Stimulated activated CD8-positive, alpha-beta memory T cell treated with anti-CD3 and anti-CD28 coated beads, Interleukin-7, amount 100 ng/mL, for 4 hours (primary cell): ENCODE data around the gene TAS2R14.

Experiments
- DNase-seq, 2 donors: peaks; one replicate each; pipeline ENCODE4 v3.0.0-alpha.2; 2020; ENCODE audit warnings: low read depth in 2 of 2

Gene TAS2R14, protein sequence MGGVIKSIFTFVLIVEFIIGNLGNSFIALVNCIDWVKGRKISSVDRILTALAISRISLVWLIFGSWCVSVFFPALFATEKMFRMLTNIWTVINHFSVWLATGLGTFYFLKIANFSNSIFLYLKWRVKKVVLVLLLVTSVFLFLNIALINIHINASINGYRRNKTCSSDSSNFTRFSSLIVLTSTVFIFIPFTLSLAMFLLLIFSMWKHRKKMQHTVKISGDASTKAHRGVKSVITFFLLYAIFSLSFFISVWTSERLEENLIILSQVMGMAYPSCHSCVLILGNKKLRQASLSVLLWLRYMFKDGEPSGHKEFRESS

GRCh38 chr12:10939163-10939562, at the start of gene TAS2R14:
Gene TAS2R14 (minus strand): TSS chr12:10939263. CDS start chr12:10939207, 56 bp downstream.
- DNase-seq: no peak

GRCh38 chr12:10986812-10987211, 47.7 kb upstream of the TAS2R14 start, which contains the start of gene TAS2R50:
Gene TAS2R50 (minus strand): TSS chr12:10986912. CDS start chr12:10986860, 52 bp downstream.
- no peak for DNase-seq

GRCh38 chr12:10982244-10982643, 43.2 kb upstream of the TAS2R14 start:
- DNase-seq: peak in 1 of 2 donors; percentile 12

DNA sequence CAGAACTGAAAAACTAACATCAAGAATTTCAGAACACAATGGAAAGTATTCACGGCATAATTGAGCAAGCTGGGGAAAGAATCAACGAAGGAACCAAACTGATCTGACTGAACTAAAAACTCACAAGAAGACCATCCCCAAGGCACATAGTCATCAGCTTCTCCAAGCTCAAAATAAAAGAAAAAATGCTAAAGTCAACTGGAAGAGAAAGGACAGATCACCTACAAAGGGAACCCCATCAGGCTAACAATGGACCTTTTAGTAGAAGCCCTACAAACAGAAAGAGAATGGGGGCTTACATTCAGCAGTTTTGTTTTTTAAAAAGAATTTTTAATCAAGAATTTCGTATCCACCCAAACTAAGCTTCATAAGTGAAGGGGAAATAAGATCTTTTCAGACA, 35.9 kb upstream of the TAS2R14 start:
- no peak for DNase-seq

DNA sequence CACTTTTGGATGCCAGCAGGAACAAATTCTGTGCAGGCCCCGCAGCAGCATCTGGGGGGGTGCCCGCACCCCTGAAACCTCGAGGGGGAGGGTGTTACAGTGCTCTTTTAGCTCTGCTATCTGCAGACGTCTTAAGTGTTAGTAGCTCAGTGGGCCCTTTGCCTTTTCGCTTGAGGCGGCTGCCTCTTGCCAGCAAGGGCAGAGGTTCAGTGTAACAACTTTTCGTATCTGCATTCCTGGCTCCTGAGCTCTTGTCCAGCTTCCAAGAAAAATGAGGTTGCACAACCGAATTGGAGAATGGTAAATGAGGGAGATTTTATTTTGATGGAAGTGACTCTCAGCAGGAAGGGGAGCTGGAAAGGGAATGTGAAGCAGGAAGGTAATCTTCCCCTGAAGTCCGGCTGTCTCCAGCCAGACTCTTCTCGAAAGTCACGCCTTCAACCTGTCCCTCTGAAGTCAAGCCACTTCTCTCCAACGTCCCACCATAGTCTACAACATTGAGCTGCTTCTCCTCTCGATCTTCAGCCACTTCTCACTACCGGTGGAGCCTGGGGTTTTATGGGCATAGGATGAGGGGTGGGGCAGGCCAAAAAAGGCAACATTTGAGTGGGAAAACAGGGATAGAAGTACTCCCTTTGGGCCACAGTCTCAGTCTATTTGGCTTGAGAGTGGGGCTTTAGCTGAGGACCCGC, 29.8 kb upstream of the TAS2R14 start:
- DNase-seq: no peak

DNA sequence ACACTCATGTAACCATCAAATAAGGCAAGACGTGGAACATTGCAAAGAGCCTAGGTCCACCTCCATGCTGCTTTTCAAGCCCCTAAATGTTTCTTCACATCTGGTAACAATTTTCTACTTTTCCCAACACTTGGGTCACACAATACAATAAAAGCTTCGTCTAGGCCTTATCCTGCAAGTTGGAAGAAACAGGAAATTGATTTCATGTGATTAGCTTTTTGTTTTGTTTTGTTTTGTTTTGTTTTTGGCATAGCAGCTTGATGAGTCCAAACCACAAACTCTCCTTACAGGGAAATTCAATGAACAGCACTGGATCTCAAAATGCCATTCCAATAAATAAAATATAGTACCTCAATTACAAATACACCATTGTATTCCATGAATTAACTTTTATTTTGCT, 28.3 kb upstream of the TAS2R14 start:
- no peak for DNase-seq

DNA sequence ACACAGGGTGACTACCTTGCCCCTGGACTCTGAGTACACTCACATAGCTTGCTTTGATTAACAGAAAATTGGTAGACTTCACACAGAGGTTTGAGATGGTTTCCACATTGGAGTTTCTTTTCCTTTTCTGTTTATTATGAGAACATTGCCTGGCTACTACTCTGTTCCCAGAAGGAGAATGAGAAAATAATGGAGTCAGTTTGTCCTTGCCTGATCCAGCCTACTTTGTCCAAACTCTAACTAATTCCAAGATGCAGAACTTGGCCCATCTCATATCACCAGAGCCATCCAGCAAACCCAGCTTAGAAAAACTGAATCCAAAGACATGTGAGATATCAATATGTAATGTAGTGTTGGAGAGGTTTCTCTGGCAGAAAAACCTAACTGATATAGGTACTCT, 27.3 kb upstream of the TAS2R14 start:
- no peak for DNase-seq

DNA sequence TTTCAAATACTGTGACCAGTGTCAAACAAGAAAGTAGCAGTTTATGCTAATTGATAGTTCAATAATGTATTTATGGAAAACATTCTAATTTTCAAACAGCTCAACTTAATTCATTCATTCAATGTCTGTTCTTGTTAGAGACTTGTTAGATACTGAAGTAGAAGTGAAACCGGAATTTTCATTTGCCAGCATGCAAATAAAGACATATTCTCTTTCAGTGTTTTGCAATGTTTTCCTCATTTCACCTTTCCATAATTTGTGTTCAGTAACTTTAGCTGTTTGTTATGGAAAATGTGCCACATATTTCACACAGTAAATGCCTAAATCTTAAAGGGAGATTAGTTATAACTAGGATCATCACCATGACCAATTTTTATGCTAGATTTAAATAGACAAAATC, 26.4 kb upstream of the TAS2R14 start:
- no peak for DNase-seq

GRCh38 chr12:10960211-10960610, 21.1 kb upstream of the TAS2R14 start:
- no peak for DNase-seq

- DNase-seq: no peak
Observed at GRCh38 chr12:10959804-10960203, 20.7 kb upstream of the TAS2R14 start.

DNA sequence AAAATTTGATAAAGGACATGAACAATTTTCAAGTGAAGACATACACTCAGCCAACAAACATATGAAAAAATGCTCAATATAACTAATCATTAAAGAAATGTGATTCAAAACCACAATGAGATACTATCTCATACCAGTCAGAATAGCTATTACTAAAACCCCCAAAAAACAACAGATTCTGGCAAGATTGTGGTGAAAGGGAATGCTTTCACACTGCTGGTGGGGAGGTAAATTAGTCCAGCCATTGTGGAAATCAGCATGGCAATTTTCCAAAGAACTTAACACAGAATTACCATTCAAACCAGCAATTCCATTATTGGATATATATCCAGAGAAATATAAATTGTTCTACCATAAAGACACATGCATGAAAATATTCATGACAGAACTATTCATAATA, 18.7 kb upstream of the TAS2R14 start:
- no peak for DNase-seq

DNA sequence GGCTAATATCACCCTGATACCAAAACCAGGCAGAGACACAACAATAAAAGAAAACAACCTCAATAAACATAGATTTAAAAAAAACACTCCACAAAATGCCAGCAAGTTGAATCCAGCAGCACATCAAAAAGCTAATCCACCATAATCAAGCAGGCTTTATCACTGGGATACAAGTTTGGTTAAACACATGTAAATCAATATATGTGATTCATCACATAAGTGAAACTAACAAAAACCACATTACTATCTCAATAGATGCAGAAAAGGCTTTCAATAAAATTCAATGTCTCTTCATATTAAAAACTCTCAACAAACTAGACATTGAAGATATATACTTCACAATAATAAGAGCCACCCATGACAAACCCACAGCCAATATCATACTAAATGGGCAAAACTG, 17.0 kb upstream of the TAS2R14 start:
- no peak for DNase-seq

GRCh38 chr12:10952645-10953044, 13.6 kb upstream of the TAS2R14 start:
- DNase-seq: no peak

- DNase-seq: no peak
Observed at GRCh38 chr12:10943167-10943566, 4.1 kb upstream of the TAS2R14 start.

DNA sequence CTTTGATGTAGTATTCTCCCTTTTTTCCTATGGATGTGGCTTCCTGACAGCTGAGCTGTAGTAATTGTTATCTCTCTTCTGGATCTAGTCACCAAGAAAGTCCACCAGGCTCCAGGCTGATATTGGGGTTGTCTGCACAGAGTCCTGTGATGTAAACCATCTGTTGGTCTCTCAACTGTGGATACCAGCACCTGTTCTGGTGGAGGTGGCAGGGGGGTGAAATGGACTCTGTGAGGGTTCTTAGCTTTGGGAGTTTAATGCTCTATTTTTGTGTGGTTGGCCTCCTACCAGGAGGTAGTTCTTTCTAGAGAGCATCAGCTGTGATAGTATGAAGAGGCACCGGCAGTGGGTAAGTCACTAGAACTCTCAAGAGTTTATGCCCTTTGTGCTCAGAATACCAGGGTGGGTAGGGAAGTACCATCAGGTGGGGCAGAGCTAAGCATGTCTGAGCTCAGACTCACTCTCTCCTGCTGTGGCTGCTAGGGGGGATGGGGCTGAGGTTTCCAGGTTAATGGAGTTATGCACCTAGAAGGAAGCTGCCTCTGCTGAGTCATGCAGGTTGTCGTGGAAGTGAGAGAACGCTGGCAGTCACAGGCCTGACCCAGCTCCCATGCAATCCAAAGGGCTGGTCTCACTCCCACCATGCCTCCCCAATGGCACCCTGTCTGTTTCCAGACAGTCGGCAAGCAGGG, 3.0 kb upstream of the TAS2R14 start:
- DNase-seq: no peak

- DNase-seq: no peak
Observed at GRCh38 chr12:10941369-10941768, 2.3 kb upstream of the TAS2R14 start.

DNA sequence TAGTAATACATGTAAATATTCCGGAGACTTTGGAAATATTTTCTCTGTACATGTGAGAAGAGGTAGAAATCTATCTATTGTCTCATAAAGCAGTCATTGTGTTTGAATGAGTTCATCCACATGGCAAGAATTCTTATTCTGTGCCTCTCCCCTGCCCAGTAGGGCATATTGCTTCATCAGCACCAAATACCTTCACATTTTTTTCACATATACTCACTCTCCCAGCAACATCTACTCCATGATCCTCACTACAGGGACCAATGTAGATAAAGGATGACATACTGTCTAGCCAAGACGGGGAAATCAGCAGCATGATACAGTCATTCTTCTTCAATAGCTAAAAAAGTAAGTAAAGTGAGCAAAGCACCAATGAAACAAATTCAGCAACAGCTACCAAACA, 1.3 kb upstream of the TAS2R14 start:
- no peak for DNase-seq

GRCh38 chr12:10936506-10936905, 2.6 kb downstream of the TAS2R14 start:
- no peak for DNase-seq

- DNase-seq: no peak
Observed at GRCh38 chr12:10928746-10929286, 10.2 kb downstream of the TAS2R14 start, which contains the start of gene PRH2. Gene PRH2 (plus strand): TSS chr12:10929236. CDS start chr12:10929274, 38 bp downstream.

GRCh38 chr12:10926269-10926668, 12.8 kb downstream of the TAS2R14 start:
- DNase-seq: no peak

- DNase-seq: no peak
Observed at GRCh38 chr12:10919809-10920208, 19.3 kb downstream of the TAS2R14 start.

DNA sequence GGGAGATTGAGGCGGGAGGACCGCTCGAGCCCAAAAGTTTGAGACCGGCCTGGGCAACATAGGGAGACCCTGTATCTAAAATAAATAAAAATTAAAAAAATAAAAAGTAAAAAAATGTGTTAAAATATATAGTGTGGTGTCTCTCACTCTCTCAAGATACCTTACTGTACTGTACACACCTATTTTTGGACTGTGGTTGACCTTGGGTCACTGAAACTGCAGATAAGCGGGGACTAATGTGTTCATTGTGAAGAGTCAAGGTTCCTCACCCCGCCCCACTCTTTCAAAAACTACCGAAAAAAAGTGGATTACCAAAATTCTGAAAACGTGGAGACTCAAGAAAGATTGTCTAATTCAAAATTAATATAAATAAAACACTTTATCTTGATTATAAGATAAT, 28.7 kb downstream of the TAS2R14 start:
- no peak for DNase-seq
